ENCODE data around the gene IFNK.

Gene IFNK

DNA sequence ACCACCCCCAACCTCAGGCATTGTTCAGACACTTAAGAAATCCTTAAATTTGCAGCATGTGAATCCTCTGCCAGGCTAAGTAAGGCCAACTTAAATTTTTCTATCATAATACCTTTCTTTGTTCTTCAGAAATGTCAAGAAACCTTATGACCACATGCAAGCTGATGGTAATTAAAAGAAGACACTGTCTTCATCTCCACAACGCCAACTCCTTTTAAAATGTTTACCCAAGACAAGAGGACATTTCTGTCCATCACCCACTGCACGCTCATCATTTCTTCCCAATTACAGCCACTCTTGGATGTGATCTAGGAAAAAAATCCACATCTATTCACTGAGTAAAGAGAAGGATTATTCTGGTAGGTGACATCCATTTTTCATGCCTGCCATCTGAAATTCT, 6.1 kb upstream of the IFNK start:
- 83% methylated on average over 2 of the region's 2 CpGs for WGBS
- no peak overlapping the region for H3K4ac ChIP-seq (ENCODE audit: low read depth in 1 of 2, low read length in 2 of 2)
- H3K14ac ChIP-seq (ENCODE audit: low read length in 2 of 2): no peak overlapping the region
- no peak for DNase-seq
- H2BK15ac ChIP-seq (ENCODE audit: low read depth, poor library complexity, severe bottlenecking): no peak overlapping the region
- no peak overlapping the region for H2AFZ ChIP-seq (ENCODE audit: low read depth, low read length)
- H3K4me2 ChIP-seq (ENCODE audit: low read length, poor library complexity, severe bottlenecking): no peak overlapping the region
- H3K4me3 ChIP-seq (ENCODE audit: insufficient read depth in 1 of 2, low read depth in 1 of 2, low read length in 2 of 2): no peak overlapping the region
- no peaks in the 10 kb centered on the region for H3K4me1 ChIP-seq (ENCODE audit: control insufficient read depth, insufficient read depth, low read depth, low read length)
- H3K27ac ChIP-seq (ENCODE audit: low read length, poor library complexity, severe bottlenecking): no peak overlapping the region
- H4K91ac ChIP-seq (ENCODE audit: low read length): no peak overlapping the region
- no peak overlapping the region for H4K8ac ChIP-seq (ENCODE audit: low read length)
- H2BK5ac ChIP-seq (ENCODE audit: low read depth, low read length, poor library complexity, severe bottlenecking): no peak overlapping the region
- no peak overlapping the region for H3K18ac ChIP-seq (ENCODE audit: low read depth in 1 of 2, low read length in 2 of 2)
- peaks cover 0 to 4% of the 10 kb centered on the region in 2 experiments for H3K27me3 ChIP-seq (ENCODE audit: control insufficient read depth in 1 of 2, insufficient read depth in 1 of 2, low read length in 2 of 2)
- no peaks in the 10 kb centered on the region for H3K36me3 ChIP-seq (ENCODE audit: control insufficient read depth in 1 of 2, insufficient read depth in 2 of 2, low read depth in 1 of 2, low read length in 2 of 2)
- no peak overlapping the region for H3K9ac ChIP-seq (ENCODE audit: low read length)
- no peaks in the 10 kb centered on the region for H3K9me3 ChIP-seq (ENCODE audit: control insufficient read depth, low read length)
- no peak overlapping the region for H2AK5ac ChIP-seq (ENCODE audit: low read length, severe bottlenecking)
- H2BK12ac ChIP-seq (ENCODE audit: low read length in 2 of 2): no peak overlapping the region
- H3K79me1 ChIP-seq (replicated peaks; ENCODE audit: low read length, poor library complexity, severe bottlenecking): no peaks in the 10 kb centered on the region
- H2BK120ac ChIP-seq (ENCODE audit: low read depth, low read length): no peak overlapping the region
- H3K23ac ChIP-seq (ENCODE audit: low read length in 2 of 2): no peak overlapping the region

DNA sequence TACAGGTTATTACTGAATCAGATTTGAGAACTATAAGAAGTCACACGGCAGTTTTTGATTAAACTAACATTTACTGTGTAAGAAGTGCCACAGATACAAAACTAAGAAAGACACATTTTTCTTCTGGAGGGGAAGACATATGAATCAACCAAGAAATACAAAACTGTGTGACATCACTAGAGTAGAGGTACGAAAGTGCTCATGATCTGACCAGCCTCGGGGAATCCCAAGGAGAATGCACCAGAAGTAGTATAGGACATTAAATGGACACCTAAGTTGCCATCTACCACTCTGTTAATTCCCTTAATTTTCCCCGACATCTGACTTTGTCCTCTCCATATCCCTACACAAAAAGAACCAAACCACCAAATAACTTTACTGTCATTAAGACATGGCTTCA, 5.3 kb upstream of the IFNK start:
- Histone ChIP-seq H3K27ac (ENCODE audit: low read length, poor library complexity, severe bottlenecking) (no peak overlapping the region), H3K9ac (ENCODE audit: low read length) (no peak overlapping the region), H3K14ac (ENCODE audit: low read length in 2 of 2) (no peak overlapping the region), H2AFZ (ENCODE audit: low read depth, low read length) (no peak overlapping the region), H3K18ac (ENCODE audit: low read depth in 1 of 2, low read length in 2 of 2) (no peak overlapping the region), H2BK5ac (ENCODE audit: low read depth, low read length, poor library complexity, severe bottlenecking) (no peak overlapping the region), H3K4me3 (ENCODE audit: insufficient read depth in 1 of 2, low read depth in 1 of 2, low read length in 2 of 2) (no peak overlapping the region), H3K27me3 (ENCODE audit: control insufficient read depth in 1 of 2, insufficient read depth in 1 of 2, low read length in 2 of 2) (peaks cover 0 to 4% of the 10 kb centered on the region in 2 experiments), H2BK12ac (ENCODE audit: low read length in 2 of 2) (no peak overlapping the region), H2AK5ac (ENCODE audit: low read length, severe bottlenecking) (no peak overlapping the region), H3K4me2 (ENCODE audit: low read length, poor library complexity, severe bottlenecking) (no peak overlapping the region), H2BK120ac (ENCODE audit: low read depth, low read length) (no peak overlapping the region), H3K79me1 (replicated peaks; ENCODE audit: low read length, poor library complexity, severe bottlenecking) (no peaks in the 10 kb centered on the region), H3K9me3 (ENCODE audit: control insufficient read depth, low read length) (no peaks in the 10 kb centered on the region), H4K91ac (ENCODE audit: low read length) (no peak overlapping the region), H3K36me3 (ENCODE audit: control insufficient read depth in 1 of 2, insufficient read depth in 2 of 2, low read depth in 1 of 2, low read length in 2 of 2) (no peaks in the 10 kb centered on the region), H3K4ac (ENCODE audit: low read depth in 1 of 2, low read length in 2 of 2) (no peak overlapping the region), H3K23ac (ENCODE audit: low read length in 2 of 2) (no peak overlapping the region), H3K4me1 (ENCODE audit: control insufficient read depth, insufficient read depth, low read depth, low read length) (no peaks in the 10 kb centered on the region), H4K8ac (ENCODE audit: low read length) (no peak overlapping the region), H2BK15ac (ENCODE audit: low read depth, poor library complexity, severe bottlenecking) (no peak overlapping the region)
- WGBS: 89% methylated on average over 3 of the region's 4 CpGs
- DNase-seq: no peak

DNA sequence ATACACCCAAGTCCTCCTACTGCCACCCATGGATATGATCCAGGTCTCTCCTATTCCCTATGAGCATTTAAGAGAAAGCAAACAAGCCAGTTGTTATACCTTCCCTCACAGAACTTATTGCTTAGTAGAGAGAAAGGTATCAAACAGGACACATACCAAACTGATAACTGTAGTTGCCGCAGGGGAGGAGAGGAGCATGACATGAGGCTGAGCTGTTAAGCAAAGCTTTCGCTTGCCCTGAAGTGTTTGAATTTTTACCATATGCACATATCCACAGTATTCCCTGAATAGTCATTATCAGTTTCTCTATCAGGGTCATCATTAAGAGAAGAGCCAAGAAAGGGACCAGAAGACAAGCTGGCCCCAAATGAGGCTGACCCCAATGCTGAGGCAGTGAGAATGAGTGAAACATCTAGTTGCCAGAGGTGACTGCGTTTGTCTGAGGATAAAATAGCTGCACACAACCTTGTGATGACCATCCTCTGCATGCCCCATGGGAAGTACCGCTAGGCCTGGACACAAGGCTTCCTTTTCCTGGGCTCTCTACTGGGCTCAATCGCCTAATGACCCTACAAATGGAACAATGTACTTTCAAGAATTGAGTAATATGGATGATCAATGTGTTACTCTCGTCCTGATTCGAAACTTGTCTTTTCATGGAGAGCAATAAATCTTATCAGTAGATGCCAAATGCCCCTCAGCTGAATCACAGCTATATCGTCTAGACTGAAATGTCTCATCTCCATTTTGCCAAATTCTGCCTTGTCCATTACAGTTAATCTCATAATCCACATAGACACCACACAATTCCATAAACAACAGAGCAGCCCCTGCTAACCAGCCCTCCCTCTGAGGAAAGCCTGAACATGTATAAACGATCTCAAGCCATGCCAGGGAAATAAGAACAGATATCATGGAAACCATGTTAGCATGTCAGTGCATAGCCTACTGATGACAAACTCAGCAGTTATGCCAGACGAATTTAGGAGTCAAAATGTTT, 4.3 kb upstream of the IFNK start:
- WGBS: 85% methylated on average over 7 of the region's 10 CpGs
- Histone ChIP-seq H2BK15ac (ENCODE audit: low read depth, poor library complexity, severe bottlenecking) (no peak overlapping the region), H2AK5ac (ENCODE audit: low read length, severe bottlenecking) (no peak overlapping the region)

DNA sequence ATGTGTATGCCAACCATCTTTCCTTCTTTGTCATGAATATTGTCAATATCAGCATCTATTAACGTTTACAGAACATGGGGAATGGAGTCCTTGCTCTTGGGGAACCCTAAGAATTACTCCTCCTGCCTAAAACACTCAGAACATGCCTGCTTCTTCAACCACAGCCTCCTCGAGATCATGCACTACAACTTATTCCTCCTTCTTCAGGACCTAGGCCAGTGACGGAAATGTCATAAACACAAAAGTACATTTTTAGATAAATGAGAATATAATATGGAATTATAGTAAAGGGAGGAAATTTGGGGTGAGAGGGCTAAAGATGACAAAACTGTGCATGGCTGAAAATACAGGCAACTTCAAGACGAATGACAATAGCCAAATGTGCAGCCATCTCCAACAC, 3.1 kb upstream of the IFNK start:
- no peak overlapping the region for H2BK120ac ChIP-seq (ENCODE audit: low read depth, low read length)
- no peak for DNase-seq
- H2BK12ac ChIP-seq (ENCODE audit: low read length in 2 of 2): no peak overlapping the region
- H4K91ac ChIP-seq (ENCODE audit: low read length): no peak overlapping the region
- no peak overlapping the region for H3K23ac ChIP-seq (ENCODE audit: low read length in 2 of 2)
- H3K4me3 ChIP-seq (ENCODE audit: insufficient read depth in 1 of 2, low read depth in 1 of 2, low read length in 2 of 2): no peak overlapping the region
- H2BK15ac ChIP-seq (ENCODE audit: low read depth, poor library complexity, severe bottlenecking): no peak overlapping the region
- H2AK5ac ChIP-seq (ENCODE audit: low read length, severe bottlenecking): no peak overlapping the region
- 94% methylated on average over 2 of the region's 4 CpGs for WGBS
- no peaks in the 10 kb centered on the region for H3K4me1 ChIP-seq (ENCODE audit: control insufficient read depth, insufficient read depth, low read depth, low read length)
- H2BK5ac ChIP-seq (ENCODE audit: low read depth, low read length, poor library complexity, severe bottlenecking): no peak overlapping the region
- H3K9me3 ChIP-seq (ENCODE audit: control insufficient read depth, low read length): no peaks in the 10 kb centered on the region
- no peak overlapping the region for H2AFZ ChIP-seq (ENCODE audit: low read depth, low read length)
- H3K36me3 ChIP-seq (ENCODE audit: control insufficient read depth in 1 of 2, insufficient read depth in 2 of 2, low read depth in 1 of 2, low read length in 2 of 2): no peaks in the 10 kb centered on the region
- H3K4me2 ChIP-seq (ENCODE audit: low read length, poor library complexity, severe bottlenecking): no peak overlapping the region
- H3K27ac ChIP-seq (ENCODE audit: low read length, poor library complexity, severe bottlenecking): no peak overlapping the region
- H3K18ac ChIP-seq (ENCODE audit: low read depth in 1 of 2, low read length in 2 of 2): no peak overlapping the region
- H4K8ac ChIP-seq (ENCODE audit: low read length): no peak overlapping the region
- no peak overlapping the region for H3K14ac ChIP-seq (ENCODE audit: low read length in 2 of 2)
- H3K9ac ChIP-seq (ENCODE audit: low read length): no peak overlapping the region
- H3K27me3 ChIP-seq (ENCODE audit: control insufficient read depth in 1 of 2, insufficient read depth in 1 of 2, low read length in 2 of 2): peaks cover 0 to 5% of the 10 kb centered on the region in 2 experiments
- H3K4ac ChIP-seq (ENCODE audit: low read depth in 1 of 2, low read length in 2 of 2): no peak overlapping the region
- no peaks in the 10 kb centered on the region for H3K79me1 ChIP-seq (replicated peaks; ENCODE audit: low read length, poor library complexity, severe bottlenecking)

More for the DNA sequence above, 4.3 kb upstream of the IFNK start:
- no peak overlapping the region for H2BK12ac ChIP-seq (ENCODE audit: low read length in 2 of 2)
- no peak overlapping the region for H3K4ac ChIP-seq (ENCODE audit: low read depth in 1 of 2, low read length in 2 of 2)
- H3K18ac ChIP-seq (ENCODE audit: low read depth in 1 of 2, low read length in 2 of 2): no peak overlapping the region
- H3K27ac ChIP-seq (ENCODE audit: low read length, poor library complexity, severe bottlenecking): no peak overlapping the region
- DNase-seq: no peak
- H3K14ac ChIP-seq (ENCODE audit: low read length in 2 of 2): no peak overlapping the region
- H3K36me3 ChIP-seq (ENCODE audit: control insufficient read depth in 1 of 2, insufficient read depth in 2 of 2, low read depth in 1 of 2, low read length in 2 of 2): no peaks in the 10 kb centered on the region
- H2AFZ ChIP-seq (ENCODE audit: low read depth, low read length): no peak overlapping the region
- H3K27me3 ChIP-seq (ENCODE audit: control insufficient read depth in 1 of 2, insufficient read depth in 1 of 2, low read length in 2 of 2): peaks cover 0 to 9% of the 10 kb centered on the region in 2 experiments
- H3K4me2 ChIP-seq (ENCODE audit: low read length, poor library complexity, severe bottlenecking): no peak overlapping the region
- no peak overlapping the region for H4K91ac ChIP-seq (ENCODE audit: low read length)
- H2BK120ac ChIP-seq (ENCODE audit: low read depth, low read length): no peak overlapping the region
- no peak overlapping the region for H3K23ac ChIP-seq (ENCODE audit: low read length in 2 of 2)
- H4K8ac ChIP-seq (ENCODE audit: low read length): no peak overlapping the region
- H3K4me3 ChIP-seq (ENCODE audit: insufficient read depth in 1 of 2, low read depth in 1 of 2, low read length in 2 of 2): no peak overlapping the region
- no peaks in the 10 kb centered on the region for H3K9me3 ChIP-seq (ENCODE audit: control insufficient read depth, low read length)
- H3K4me1 ChIP-seq (ENCODE audit: control insufficient read depth, insufficient read depth, low read depth, low read length): no peaks in the 10 kb centered on the region
- no peaks in the 10 kb centered on the region for H3K79me1 ChIP-seq (replicated peaks; ENCODE audit: low read length, poor library complexity, severe bottlenecking)
- H3K9ac ChIP-seq (ENCODE audit: low read length): no peak overlapping the region
- H2BK5ac ChIP-seq (ENCODE audit: low read depth, low read length, poor library complexity, severe bottlenecking): no peak overlapping the region
